Measurements from ENCODE around the gene SELPLG.
"Not testable (repeated sequence)": the region's sequence is repeated elsewhere in the genome, so short reads cannot be mapped to it uniquely, and the experiment has no call there.

GRCh38 chr12:108590463-108590862 lies 43.2 kb downstream of the SELPLG start:
- not testable (repeated sequence) for TF ChIP-seq CTCF, POLR2A (IDR thresholded peaks at IDR 0.05)
